ENCODE measurements around the gene DDX49. TPM values are rescaled to one million over a fixed set of nuclear protein-coding genes. Genes with fewer than 3 reads are reported as not detected.
"Not testable (repeated sequence)": the region's sequence is repeated elsewhere in the genome, so short reads cannot be mapped to it uniquely, and the experiment has no call there.

DDX49 gene
- total and polyA plus RNA-seq, 2 experiments from 2014 or later, result 53.4 to 76.0 TPM

- 52 to 62% methylated on average over 5 of the region's 5 CpGs for WGBS, 2 experiments (ENCODE audit: low coverage in 1 of 2, low lambda C conversion rate in 2 of 2, missing lambda C conversion rate in 2 of 2)
- H3K4me1 ChIP-seq (ENCODE audit: insufficient read depth), result peaks cover 16% of the 10 kb centered on the region
- peak; percentile 62 for DNase-seq
- no peak overlapping the region for H3K4me2 ChIP-seq (ENCODE audit: unreplicated experiment)
- H4K20me1 ChIP-seq (ENCODE audit: insufficient read depth), result no peaks in the 10 kb centered on the region
- H3F3A ChIP-seq (ENCODE audit: insufficient read depth), result peaks cover 10% of the 10 kb centered on the region; the same call in 1 of the 2 replicates
- peaks cover 85% of the 10 kb centered on the region for H3K79me2 ChIP-seq (ENCODE audit: insufficient read depth)
- no peak overlapping the region for H3K9ac ChIP-seq
- H3K9me3 ChIP-seq (ENCODE audit: low read depth), result no peaks in the 10 kb centered on the region
- no peak overlapping the region for H3K27ac ChIP-seq
- no peaks in the 10 kb centered on the region for H3K27me3 ChIP-seq (replicated peaks; ENCODE audit: insufficient read depth)
- in situ Hi-C loops (cut with MboI), result no loop called here
- TF ChIP-seq EZH2 (IDR thresholded peaks at IDR 0.05; ENCODE audit: insufficient read depth, poor library complexity, severe bottlenecking), result no peak
- no peak overlapping the region for H2AFZ ChIP-seq
- no peaks in the 10 kb centered on the region for H3K36me3 ChIP-seq (ENCODE audit: low read depth)
- no peak overlapping the region for H3K4me3 ChIP-seq
- no peaks in the 10 kb centered on the region for H3K9me2 ChIP-seq (ENCODE audit: insufficient read depth)
Observed at GRCh38 chr19:18915639-18916038, 3.9 kb upstream of the DDX49 start.

GRCh38 chr19:18917593-18917992 is 1.9 kb upstream of the DDX49 start:
- H3K36me3 ChIP-seq (ENCODE audit: low read depth); H4K20me1 ChIP-seq (ENCODE audit: insufficient read depth); H3K9me3 ChIP-seq (ENCODE audit: low read depth); in situ Hi-C loops (cut with MboI); H3F3A ChIP-seq (ENCODE audit: insufficient read depth); DNase-seq; H3K27me3 ChIP-seq (replicated peaks; ENCODE audit: insufficient read depth); H2AFZ ChIP-seq; H3K9me2 ChIP-seq (ENCODE audit: insufficient read depth): not testable (repeated sequence)
- H3K4me1 ChIP-seq (ENCODE audit: insufficient read depth), result peaks cover 22% of the 10 kb centered on the region
- WGBS, 2 experiments (ENCODE audit: low coverage in 1 of 2, low lambda C conversion rate in 2 of 2, missing lambda C conversion rate in 2 of 2), result 87 to 91% methylated on average over 9 of the region's 9 CpGs
- peaks cover 87% of the 10 kb centered on the region for H3K79me2 ChIP-seq (ENCODE audit: insufficient read depth)
- peak overlapping the region; percentile 94; the same call in 1 of the 2 replicates for H3K27ac ChIP-seq
- H3K4me2 ChIP-seq (ENCODE audit: unreplicated experiment), result peak overlapping the region; percentile 89
- H3K4me3 ChIP-seq, result peak overlapping the region; percentile 86
- H3K9ac ChIP-seq, result peak overlapping the region; percentile 94; the same call in 1 of the 2 replicates

- Histone ChIP-seq H3K4me3 (peak overlapping the region; percentile 98), H3K9me2 (ENCODE audit: insufficient read depth) (no peaks in the 10 kb centered on the region), H3K79me2 (ENCODE audit: insufficient read depth) (peaks cover 64% of the 10 kb centered on the region), H3K36me3 (ENCODE audit: low read depth) (no peaks in the 10 kb centered on the region; the same call in 1 of the 2 replicates), H3K9me3 (ENCODE audit: low read depth) (no peaks in the 10 kb centered on the region), H3K4me2 (ENCODE audit: unreplicated experiment) (peak overlapping the region; percentile 95), H4K20me1 (ENCODE audit: insufficient read depth) (no peaks in the 10 kb centered on the region), H3F3A (ENCODE audit: insufficient read depth) (peaks cover 10% of the 10 kb centered on the region), H2AFZ (peak overlapping the region; percentile 57), H3K27ac (peak overlapping the region; percentile 80), H3K9ac (peak overlapping the region; percentile 97), H3K27me3 (replicated peaks; ENCODE audit: insufficient read depth) (no peaks in the 10 kb centered on the region), H3K4me1 (ENCODE audit: insufficient read depth) (peaks cover 22% of the 10 kb centered on the region)
- in situ Hi-C loops (cut with MboI), result no loop called here
- WGBS, 2 experiments (ENCODE audit: low coverage in 1 of 2, low lambda C conversion rate in 2 of 2, missing lambda C conversion rate in 2 of 2), result 1% methylated on average over 15 of the region's 15 CpGs
- peak; percentile 61 for DNase-seq
- no peak for TF ChIP-seq EZH2phosphoT487 (IDR thresholded peaks at IDR 0.05; ENCODE audit: insufficient read depth, low read depth)
- TF ChIP-seq EZH2 (IDR thresholded peaks at IDR 0.05; ENCODE audit: insufficient read depth, poor library complexity, severe bottlenecking), result no peak
Observed at GRCh38 chr19:18919900-18920214, 342 bp downstream of the DDX49 start.

GRCh38 chr19:18920400-18920799 is 885 bp downstream of the DDX49 start:
- peak overlapping the region; percentile 98 for H3K4me3 ChIP-seq
- H3K36me3 ChIP-seq (ENCODE audit: low read depth), result no peaks in the 10 kb centered on the region; the same call in 1 of the 2 replicates
- H3K4me1 ChIP-seq (ENCODE audit: insufficient read depth), result peaks cover 22% of the 10 kb centered on the region
- no peaks in the 10 kb centered on the region for H3K9me3 ChIP-seq (ENCODE audit: low read depth)
- H3K79me2 ChIP-seq (ENCODE audit: insufficient read depth), result peaks cover 59% of the 10 kb centered on the region
- H3K4me2 ChIP-seq (ENCODE audit: unreplicated experiment), result peak overlapping the region; percentile 95
- no peaks in the 10 kb centered on the region for H3K9me2 ChIP-seq (ENCODE audit: insufficient read depth)
- in situ Hi-C loops (cut with MboI), result no loop called here
- H4K20me1 ChIP-seq (ENCODE audit: insufficient read depth), result no peaks in the 10 kb centered on the region
- peaks cover 10% of the 10 kb centered on the region for H3F3A ChIP-seq (ENCODE audit: insufficient read depth)
- H2AFZ ChIP-seq, result no peak overlapping the region
- DNase-seq, result no peak
- TF ChIP-seq EZH2phosphoT487 (IDR thresholded peaks at IDR 0.05; ENCODE audit: insufficient read depth, low read depth) (no peak), EZH2 (IDR thresholded peaks at IDR 0.05; ENCODE audit: insufficient read depth, poor library complexity, severe bottlenecking) (no peak)
- no peaks in the 10 kb centered on the region for H3K27me3 ChIP-seq (replicated peaks; ENCODE audit: insufficient read depth)
- H3K9ac ChIP-seq, result peak overlapping the region; percentile 97
- 39 to 43% methylated on average over 9 of the region's 9 CpGs for WGBS, 2 experiments (ENCODE audit: low coverage in 1 of 2, low lambda C conversion rate in 2 of 2, missing lambda C conversion rate in 2 of 2)
- peak overlapping the region; percentile 80 for H3K27ac ChIP-seq

- Histone ChIP-seq H3K27me3 (replicated peaks; ENCODE audit: insufficient read depth) (no peaks in the 10 kb centered on the region), H2AFZ (no peak overlapping the region), H3K4me2 (ENCODE audit: unreplicated experiment) (no peak overlapping the region), H3F3A (ENCODE audit: insufficient read depth) (peaks cover 13% of the 10 kb centered on the region), H3K9ac (no peak overlapping the region), H3K36me3 (ENCODE audit: low read depth) (no peaks in the 10 kb centered on the region; the same call in 1 of the 2 replicates), H3K9me2 (ENCODE audit: insufficient read depth) (no peaks in the 10 kb centered on the region), H3K79me2 (ENCODE audit: insufficient read depth) (peaks cover 47% of the 10 kb centered on the region), H3K4me1 (ENCODE audit: insufficient read depth) (peaks cover 22% of the 10 kb centered on the region), H4K20me1 (ENCODE audit: insufficient read depth) (no peaks in the 10 kb centered on the region), H3K27ac (no peak overlapping the region), H3K4me3 (no peak overlapping the region), H3K9me3 (ENCODE audit: low read depth) (no peaks in the 10 kb centered on the region)
- in situ Hi-C loops (cut with MboI), result no loop called here
- DNase-seq, result no peak
- no peak for TF ChIP-seq EZH2 (IDR thresholded peaks at IDR 0.05; ENCODE audit: insufficient read depth, poor library complexity, severe bottlenecking)
- TF ChIP-seq EZH2phosphoT487 (IDR thresholded peaks at IDR 0.05; ENCODE audit: insufficient read depth, low read depth), result no peak
- 91 to 94% methylated on average over 12 to 17 of the region's 17 CpGs for WGBS, 2 experiments (ENCODE audit: low coverage in 1 of 2, low lambda C conversion rate in 2 of 2, missing lambda C conversion rate in 2 of 2)
Observed at GRCh38 chr19:18921593-18921992, 2.1 kb downstream of the DDX49 start.

Data from GM23248 (cell line).